K562 (cell line): Measurements from ENCODE around the gene POLR2M. TPM values are rescaled to one million over a fixed set of nuclear protein-coding genes. Genes with fewer than 3 reads are reported as not detected.
A peak's percentile ranks its signal among the peaks of the same experiment; 100 is the strongest.

Source experiments
- ATAC-seq: fragments of 200-7000 bp; cut with Tn5 transposase; 3 replicates; pipeline ENCODE4 v1.9.1; 2020; ENCODE audit warnings: moderate library complexity
- BruUV-seq: library from RNA; stranded (reverse); fragments of 400-500 nt; replicated peaks from 2 replicates; lab custom pipeline; 2021; lab: Mats Ljungman, UMichigan
- CTCF ChIA-PET: fragments of 300-600 bp; formaldehyde crosslinking; extraction: SDS; loops from one replicate; lab custom pipeline; 2021; ENCODE audit warnings: low intra/inter-chr PET ratio; lab: Yijun Ruan, JAX
- POLR2A ChIA-PET: fragments of 300-600, 350-650 bp; sonication (Branson Sonifier 250); formaldehyde crosslinking; extraction: SDS; loops from one replicate; lab custom pipeline; 2021; ENCODE audit warnings: antibody characterized with exemption, inconsistent platforms; lab: Yijun Ruan, JAX
- DNase-seq, 4 experiments: peaks; one replicate each; pipeline versions ENCODE4 v3.0.0 to v3.0.0-alpha.2; 2011 to 2018; ENCODE audit warnings: low spot score in 3 of 4, mixed read lengths in 3 of 4; ENCODE audit errors: extremely low read depth in 1 of 4
- FAIRE-seq: peaks from 2 replicates; lab custom pipeline; 2011; peaks lifted over from hg19 to GRCh38; lab: Jason Lieb, UNC
- H2AFZ ChIP-seq: 2 replicates; pipeline ENCODE4 v1.6.0; 2011; ENCODE audit warnings: low read depth, low read length, control low read depth, inconsistent platforms
- H3K27ac ChIP-seq: fragments of 200-600 bp; 3 replicates; pipeline ENCODE4 v1.8.0; 2011; ENCODE audit warnings: low read depth, mild to moderate bottlenecking, control low read depth, inconsistent platforms, low read length, moderate library complexity, mixed read lengths; ENCODE audit errors: extremely low read depth
- H3K27me3 ChIP-seq, 2 experiments: fragments of 300-600 bp in 1 of 2; 2 replicates in 1 of 2; 3 replicates in 1 of 2; pipeline versions ENCODE4 v1.6.0 to v1.8.0; 2011; ENCODE audit warnings: inconsistent platforms in 2 of 2, low read length in 2 of 2, mild to moderate bottlenecking in 1 of 2, mixed read lengths in 1 of 2, moderate library complexity in 1 of 2; ENCODE audit not compliant: control insufficient read depth in 2 of 2, insufficient read depth in 2 of 2
- H3K36me3 ChIP-seq: fragments of 300-600 bp; 3 replicates; pipeline ENCODE4 v1.8.0; 2011; ENCODE audit warnings: mild to moderate bottlenecking, low read length, inconsistent platforms; ENCODE audit not compliant: control insufficient read depth, insufficient read depth
- H3K4me1 ChIP-seq, 2 experiments: fragments of 200-600 bp in 1 of 2; replicated peaks in 1 of 2; 2 replicates in 1 of 2; 3 replicates in 1 of 2; pipeline versions ENCODE4 v1.5.1 to v1.8.0; 2011; ENCODE audit warnings: inconsistent platforms in 2 of 2, low read length in 2 of 2, mild to moderate bottlenecking in 1 of 2, mixed read lengths in 1 of 2, moderate library complexity in 1 of 2; ENCODE audit not compliant: control insufficient read depth in 2 of 2, insufficient read depth in 2 of 2
- H3K4me2 ChIP-seq: 2 replicates; pipeline ENCODE4 v1.6.1; 2011; ENCODE audit warnings: low read length, control low read depth, inconsistent platforms, mixed read lengths; ENCODE audit not compliant: insufficient read depth
- H3K4me3 ChIP-seq: fragments of 200-600 bp; sonication (generic), shearing (Covaris generic); 2 replicates; pipeline ENCODE4 v1.5.1; 2016; ENCODE audit warnings: control low read depth, inconsistent platforms
- H3K79me2 ChIP-seq: fragments of 200-600 bp; 3 replicates; pipeline ENCODE4 v1.8.0; 2011; ENCODE audit warnings: low read length, inconsistent platforms; ENCODE audit not compliant: control insufficient read depth, insufficient read depth
- H3K9ac ChIP-seq, 2 experiments: 2 replicates each; pipeline versions ENCODE4 v1.6.0 to v1.6.1; 2011; ENCODE audit warnings: low read depth in 2 of 2, low read length in 2 of 2, control low read depth in 1 of 2, inconsistent platforms in 1 of 2, mild to moderate bottlenecking in 1 of 2, mixed read lengths in 1 of 2; ENCODE audit not compliant: insufficient read depth in 1 of 2
- H3K9me1 ChIP-seq: one replicate; pipeline ENCODE4 v1.6.0; 2011; ENCODE audit warnings: inconsistent platforms, mild to moderate bottlenecking, low read length, moderate library complexity; ENCODE audit not compliant: control insufficient read depth, insufficient read depth
- H3K9me3 ChIP-seq: replicated peaks from 2 replicates; pipeline ENCODE4 v1.5.1; 2011; ENCODE audit warnings: low read depth, low read length, inconsistent platforms; ENCODE audit not compliant: control insufficient read depth, insufficient read depth
- H4K20me1 ChIP-seq: replicated peaks from 2 replicates; pipeline ENCODE4 v1.6.1; 2011; ENCODE audit warnings: low read length, inconsistent platforms, mixed read lengths; ENCODE audit not compliant: control insufficient read depth, insufficient read depth
- C11orf30 ChIP-seq: fragments of 450-650 bp; IDR thresholded peaks from 2 replicates; pipeline ENCODE4 v1.6.1; 2016; ENCODE audit warnings: low read depth, mild to moderate bottlenecking
- HNRNPUL1 ChIP-seq: fragments of 200-400 bp; formaldehyde crosslinking; IDR thresholded peaks from 2 replicates; pipeline ENCODE4 v1.6.1; 2017; ENCODE audit warnings: low read length
- MAFG ChIP-seq: fragments of 450-650 bp; conservative IDR thresholded peaks from 2 replicates; pipeline ENCODE4 v1.6.1; 2016; ENCODE audit warnings: missing genetic modification characterization, missing compliant biosample characterization
- MAFK ChIP-seq: IDR thresholded peaks from 2 replicates; pipeline ENCODE4 v1.6.1; 2011; ENCODE audit warnings: low read length, improper control_type of control experiment
- SAFB ChIP-seq: fragments of 200-400 bp; formaldehyde crosslinking; IDR thresholded peaks from 2 replicates; pipeline ENCODE4 v1.6.1; 2017; ENCODE audit warnings: low read depth, low read length, borderline replicate concordance
- ZNF316 ChIP-seq: fragments of 450-650 bp; IDR thresholded peaks from 2 replicates; pipeline ENCODE4 v1.6.1; 2016
- WGBS: fragments of 100-300 bp; shearing (Covaris generic); methylation state at CpG from one replicate; pipeline ENCODE4 v1.1.6; 2016; ENCODE audit warnings: low coverage, mixed read lengths; ENCODE audit not compliant: insufficient coverage; ENCODE audit errors: missing lambda C conversion rate; 5-methylcytosine and 5-hydroxymethylcytosine counted together
- in situ Hi-C: fragments of 300-500 bp; cut with MboI; formaldehyde crosslinking; loops from 4 replicates; pipeline ENCODE4 v1.15.0; 2018; ENCODE audit warnings: inconsistent platforms, mixed read lengths
- intact Hi-C: fragments of 100-400 bp; cut with micrococcal nuclease; formaldehyde crosslinking; loops from 2 replicates; pipeline ENCODE4 v1.14.2; 2022
- polyA plus RNA-seq, 8 experiments: library from polyadenylated mRNA; depleted of rRNA in 4 of 8; stranded (reverse) in 5 of 8; unstranded in 3 of 8; fragments of >200 nt; fragmentation: Nextera tagmentation in 2 of 8; fragmentation: Illumina TruSeq in 1 of 8; extraction: Ambion mirVana in 2 of 8; extraction: Trizol in 1 of 8; gene quantifications; 2 replicates each; pipeline versions ENCODE4 v1.2.1 to v1.2.3, GENCODE V29; 2011 to 2014; ENCODE audit warnings: inconsistent platforms in 1 of 8, missing spikeins in 1 of 8
- total RNA-seq, 7 experiments: library from RNA; depleted of rRNA in 6 of 7; stranded (reverse); fragments of >200 nt in 6 of 7; fragmentation: Illumina TruSeq in 2 of 7; extraction: Trizol in 2 of 7; gene quantifications; 2 replicates each; pipeline versions ENCODE4 v1.2.1 to v1.2.3, GENCODE V29; 2011 to 2021; ENCODE audit warnings: low replicate concordance in 1 of 7

Gene POLR2M
- total and polyA plus RNA-seq, 9 of the 15 experiments (the other 6 are each of a cell fraction or from before 2014, with no cell fraction given) = 9.2 to 1,050 (median 43.0) TPM

DNA sequence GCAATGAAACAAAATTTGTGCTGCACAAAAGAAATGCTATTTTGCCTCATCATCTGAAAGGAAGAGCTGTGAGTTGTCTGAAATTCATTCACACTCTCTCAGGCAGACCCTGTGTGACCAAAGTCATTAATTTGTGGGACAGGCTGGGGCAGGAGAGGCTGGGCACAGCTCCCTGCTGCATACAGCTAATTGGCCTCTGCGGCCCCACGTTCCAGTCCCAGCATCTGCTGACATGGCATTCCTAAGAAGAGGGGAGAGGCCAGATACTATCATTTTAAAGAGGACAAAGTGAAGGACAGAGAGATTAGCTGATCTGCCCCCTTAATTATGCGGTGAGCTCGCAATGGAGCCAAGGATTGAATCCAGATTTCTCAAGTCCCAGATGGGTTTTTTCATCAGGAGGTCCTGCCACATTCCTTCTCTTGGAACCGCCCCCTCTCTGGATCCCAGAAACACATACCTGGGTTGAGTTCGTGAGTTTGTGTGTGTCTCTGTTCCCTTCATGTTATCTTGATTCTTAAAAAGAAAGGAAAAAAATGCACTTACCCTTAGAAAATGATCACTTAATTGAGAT is 25.1 kb downstream of the POLR2M start:
- ChIA-PET CTCF (interaction anchor here (1.4 to 1.6 kb wide), 2 partner anchors 130 to 451 kb away, joined by 3 to 4 read pairs; no protein-coding TSS in a partner anchor), POLR2A (interaction anchor here (0.7 to 3.0 kb wide), 2 partner anchors 9 to 16 kb away, joined by 3 to 11 read pairs; no protein-coding TSS in a partner anchor)
- in situ Hi-C loops (loop anchor here (25.0 kb wide), 1 partner anchor 331 kb away; the partner anchor contains the start of gene ALDH1A2), intact Hi-C loops (loop anchor here (5.0 kb wide), 2 partner anchors 341 to 451 kb away; no protein-coding TSS in a partner anchor)
- FAIRE-seq = no peak
- H3K36me3 ChIP-seq = no peaks in the 10 kb centered on the region; the same call in 2 of the 3 replicates
- no peak overlapping the region for H3K9ac ChIP-seq
- no peaks in the 10 kb centered on the region for H3K9me3 ChIP-seq
- no peaks in the 10 kb centered on the region for H3K79me2 ChIP-seq
- DNase-seq = no peak
- H3K4me3 ChIP-seq = no peak overlapping the region
- no peak overlapping the region for H3K27ac ChIP-seq
- H2AFZ ChIP-seq = no peak overlapping the region
- no TSS peak for BruUV-seq
- H4K20me1 ChIP-seq = no peaks in the 10 kb centered on the region
- ATAC-seq = no peak
- no peaks in the 10 kb centered on the region for H3K9me1 ChIP-seq
- TF ChIP-seq HNRNPUL1 (no peak), SAFB (no peak), MAFK (peak; percentile 46; the same call in 1 of the 2 replicates), ZNF316 (peak; percentile 54; the same call in 1 of the 2 replicates), MAFG (peak; percentile 44; the same call in 1 of the 2 replicates), C11orf30 (peak; percentile 54; the same call in 1 of the 2 replicates)
- no peak overlapping the region for H3K4me2 ChIP-seq
- H3K4me1 ChIP-seq = peaks cover 0 to 14% of the 10 kb centered on the region in 2 experiments; a peak in 3 of 5 replicates
- WGBS = 47% methylated on average over 5 of the region's 6 CpGs
- no peaks in the 10 kb centered on the region; a peak in 1 of 5 replicates for H3K27me3 ChIP-seq
